GM04503 (cell line): ENCODE results near the gene RUNX1.
"Not testable (repeated sequence)": the region's sequence is repeated elsewhere in the genome, so short reads cannot be mapped to it uniquely, and the experiment has no call there.

Experiments used
- DNase-seq: peaks from one replicate; pipeline ENCODE4 v3.0.0-alpha.2; 2012; ENCODE audit warnings: low read depth

The RUNX1 gene

GRCh38 chr21:34806423-34806822, 242.7 kb downstream of the RUNX1 start:
- DNase-seq, result no peak

DNA sequence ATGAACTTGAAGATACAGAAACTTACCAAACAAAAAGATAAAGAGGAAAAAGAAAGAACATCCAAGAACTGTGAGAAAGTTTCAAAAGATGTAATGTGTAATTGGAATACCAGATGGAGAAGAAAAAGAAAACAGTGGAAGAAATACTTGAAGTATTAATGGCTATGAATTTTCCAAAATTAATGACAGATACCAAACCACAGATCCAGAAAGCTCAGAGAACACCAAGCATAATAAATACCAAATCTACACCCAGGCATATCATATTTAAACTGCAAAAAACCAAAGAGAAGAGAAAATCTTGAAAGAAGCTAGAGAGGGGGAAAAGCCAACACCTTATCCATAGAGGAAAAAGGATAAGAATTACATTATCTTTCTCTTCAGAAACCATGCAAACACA, 243.9 kb downstream of the RUNX1 start:
- no peak for DNase-seq

DNA sequence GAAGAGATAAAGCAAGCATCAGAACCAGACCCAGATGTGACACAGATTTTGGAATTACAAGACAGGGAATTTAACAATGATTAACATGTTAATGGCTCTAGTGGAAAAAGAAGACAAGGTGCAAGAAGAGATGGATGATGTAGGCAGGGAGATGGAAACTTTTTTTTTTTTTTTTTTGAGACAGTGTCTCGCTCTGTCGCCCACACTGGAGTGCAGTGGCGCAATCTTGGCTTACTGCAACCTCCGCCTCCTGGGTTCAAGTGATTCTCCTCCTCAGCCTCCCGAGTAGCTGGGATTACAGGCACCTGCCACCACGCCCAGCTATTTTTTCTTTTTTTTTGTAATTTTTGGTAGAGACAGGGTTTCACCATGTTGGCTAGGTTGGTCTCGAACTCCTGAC, 244.5 kb downstream of the RUNX1 start:
- DNase-seq, result not testable (repeated sequence)

DNA sequence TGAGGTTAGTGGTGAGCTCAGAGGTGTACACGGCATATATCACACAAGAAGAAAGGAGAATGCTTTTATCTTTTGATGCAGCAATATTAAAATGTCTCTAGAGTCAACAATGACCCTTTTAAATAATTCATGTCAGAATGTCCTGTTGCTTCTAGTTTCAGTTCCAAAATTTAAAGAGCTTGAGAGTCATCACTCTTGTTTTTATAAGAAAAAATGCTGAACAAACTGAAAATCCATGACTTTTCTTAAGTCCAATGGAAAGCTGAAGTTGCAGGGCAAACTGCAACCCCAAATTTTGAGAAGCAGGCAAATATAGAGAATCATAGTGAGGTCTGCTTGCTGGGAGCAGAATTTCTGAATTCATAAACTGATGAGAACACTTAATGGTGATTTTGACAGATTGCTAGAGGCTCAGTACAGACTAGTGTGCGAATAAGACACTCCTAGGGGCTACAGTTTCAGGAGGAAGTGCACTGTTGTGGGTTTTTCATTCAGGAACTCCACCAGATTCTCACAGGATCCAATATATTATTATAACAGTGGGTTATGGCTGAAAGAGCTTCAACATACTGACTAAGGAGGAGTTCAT, 245.2 kb downstream of the RUNX1 start:
- no peak for DNase-seq

- DNase-seq, result no peak
Measured at GRCh38 chr21:34802180-34802899, 246.8 kb downstream of the RUNX1 start.

DNA sequence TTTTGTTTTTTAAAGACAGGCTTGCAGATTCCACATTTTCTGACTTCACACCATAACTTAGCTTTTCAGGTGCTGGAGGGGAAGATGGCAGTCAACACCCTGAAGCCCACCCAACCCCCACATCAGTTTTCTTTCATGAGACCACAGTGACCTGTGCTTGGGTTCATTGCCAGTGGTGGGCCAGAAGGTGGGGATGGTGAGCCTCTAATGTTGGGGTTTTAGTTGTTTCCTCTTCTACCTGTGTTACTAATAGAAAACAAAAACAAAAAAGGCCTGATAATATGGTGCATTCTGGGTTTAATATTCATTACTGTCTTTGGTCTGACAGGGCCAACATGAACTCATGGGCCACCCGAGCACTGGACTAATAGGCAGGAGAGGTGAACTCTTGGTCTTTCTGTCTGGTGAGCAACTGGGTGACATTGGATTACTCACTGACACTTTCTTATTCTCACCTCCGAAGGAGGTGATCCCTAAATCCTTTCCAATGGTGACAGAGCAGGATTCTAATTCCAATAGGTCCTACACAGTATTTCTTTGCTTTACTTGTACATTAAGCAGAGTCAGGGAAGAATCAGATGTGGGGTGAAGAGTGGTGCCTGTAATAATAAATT, 247.5 kb downstream of the RUNX1 start:
- DNase-seq, result no peak

GRCh38 chr21:34800797-34801518, 248.1 kb downstream of the RUNX1 start:
- peak; percentile 37 for DNase-seq

- DNase-seq, result no peak
Measured at GRCh38 chr21:34799092-34799491, 250.0 kb downstream of the RUNX1 start.

DNA sequence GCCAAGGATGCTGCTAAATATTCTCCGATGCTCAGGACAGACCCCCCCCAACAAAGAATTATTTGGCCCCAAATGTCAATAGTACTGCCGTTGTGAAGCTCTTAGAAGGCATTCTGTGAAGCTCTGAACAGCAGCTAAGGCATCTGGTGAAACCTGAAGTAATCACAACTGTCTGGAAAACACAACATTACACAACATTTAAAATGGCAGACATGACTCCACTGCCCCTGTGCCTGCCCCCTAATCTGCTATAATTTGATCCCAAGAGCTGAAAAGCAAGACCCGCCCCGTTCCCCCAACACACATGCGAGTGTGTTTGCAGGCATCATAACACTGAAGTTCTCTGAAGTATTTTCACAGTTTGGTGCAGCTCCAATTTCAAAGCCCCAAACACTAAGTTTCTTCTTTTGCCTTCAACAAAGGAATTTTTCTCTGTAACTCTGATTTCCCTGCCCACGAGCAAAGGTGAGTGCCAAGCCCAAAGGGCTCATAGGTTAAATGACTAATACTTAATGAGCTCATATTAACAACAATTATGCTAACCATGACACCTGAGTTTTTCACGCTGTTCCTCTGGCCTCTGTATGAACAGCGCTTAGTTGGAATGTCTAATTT, 251.1 kb downstream of the RUNX1 start:
- DNase-seq, result no peak

DNA sequence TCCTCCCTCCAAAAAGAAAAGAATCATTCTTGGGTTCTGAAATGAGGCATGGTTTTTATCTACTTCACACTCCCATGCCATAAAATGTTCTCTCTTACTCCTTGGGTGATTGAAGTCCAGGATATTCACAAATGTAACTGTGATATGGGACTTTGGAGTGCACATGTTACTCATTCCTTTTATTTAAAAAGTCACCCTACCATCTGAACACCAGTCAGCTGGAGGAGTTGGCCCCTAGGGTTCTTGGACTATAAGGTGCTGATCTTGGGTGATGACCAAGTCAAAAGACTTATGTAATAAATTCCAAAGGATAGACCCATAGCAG, 251.9 kb downstream of the RUNX1 start:
- DNase-seq, result no peak

DNA sequence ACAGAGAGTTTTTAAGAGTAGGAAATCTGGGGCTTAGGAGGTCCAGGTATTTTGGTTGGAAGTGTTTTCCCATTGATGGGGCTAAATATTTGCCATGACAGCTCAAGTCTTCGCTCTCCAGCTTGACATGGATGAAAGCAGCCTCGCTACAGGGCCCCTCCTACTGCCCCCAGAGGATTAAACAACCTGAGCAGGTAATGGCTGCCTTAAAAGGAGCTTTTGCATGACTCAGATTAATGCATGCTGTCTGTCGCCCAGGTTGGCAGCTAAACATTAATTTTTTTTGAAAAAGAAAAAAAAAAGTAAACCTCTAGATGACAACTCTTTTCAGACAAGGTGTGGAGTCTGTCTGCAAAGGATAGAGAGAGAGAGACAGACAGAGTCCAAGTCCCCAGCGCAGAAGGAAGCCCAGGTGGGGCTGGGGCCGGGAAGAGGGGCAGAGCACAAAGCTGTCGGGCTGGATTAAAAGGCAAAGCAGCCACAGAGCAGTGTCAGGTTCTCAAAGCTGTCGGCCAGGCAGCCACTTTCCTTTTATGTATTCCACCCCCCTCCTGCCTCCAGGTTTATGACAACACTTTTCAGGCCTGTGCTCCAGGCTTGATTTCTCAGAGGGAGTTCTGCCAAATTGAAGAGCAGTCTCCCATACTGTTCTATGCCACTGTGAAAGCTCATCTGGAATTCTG, 252.4 kb downstream of the RUNX1 start:
- DNase-seq, result no peak

DNA sequence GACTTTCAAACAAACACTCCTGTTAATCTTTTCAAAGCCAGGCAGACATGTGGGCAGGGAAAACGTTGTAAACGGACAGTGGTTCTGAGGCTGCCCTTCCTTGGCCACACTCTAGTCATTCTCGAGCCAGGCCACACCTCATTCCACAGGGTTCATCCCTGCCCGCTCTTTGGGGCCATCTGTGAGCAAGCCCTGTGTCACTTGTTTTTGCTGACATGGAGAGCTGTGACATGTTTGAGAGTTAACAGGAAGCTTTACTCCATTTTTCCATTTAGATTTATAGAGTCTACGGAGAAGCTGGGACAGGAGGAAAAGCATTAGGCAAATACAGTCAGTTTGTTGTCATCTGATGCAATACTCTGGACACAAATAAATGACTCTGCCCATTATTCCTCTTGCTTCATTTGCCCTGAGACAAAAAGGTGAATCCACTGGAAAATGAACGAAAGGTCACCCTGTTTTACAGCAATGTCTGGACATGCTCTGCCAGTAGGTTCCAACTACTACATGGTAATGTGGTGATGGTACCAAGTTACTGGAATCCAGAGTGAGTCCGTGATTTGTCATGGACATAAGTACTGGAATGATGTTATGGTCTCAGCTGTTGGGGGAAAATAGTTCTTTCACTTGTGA, 253.4 kb downstream of the RUNX1 start:
- DNase-seq, result peak; percentile 70

GRCh38 chr21:34795175-34795547, 253.9 kb downstream of the RUNX1 start:
- DNase-seq, result no peak

DNA sequence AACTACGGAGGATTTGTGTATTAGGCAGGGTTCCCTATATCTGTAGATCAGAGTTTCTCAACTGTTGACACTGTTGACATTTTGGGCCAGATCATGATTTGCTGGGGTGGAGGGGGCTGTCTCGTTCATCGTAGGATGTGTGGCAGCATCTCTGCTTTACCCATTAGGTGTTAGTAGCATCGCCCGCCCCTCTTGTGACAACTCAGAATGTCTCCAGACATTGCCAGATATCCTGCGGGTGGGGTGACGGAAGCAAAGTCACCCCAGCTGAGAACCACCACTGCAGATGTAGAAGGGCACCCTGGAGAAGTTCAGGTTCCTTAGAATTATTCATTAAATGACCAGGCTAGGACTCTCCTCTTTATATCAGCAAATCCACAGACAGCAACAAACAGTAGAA, 254.4 kb downstream of the RUNX1 start:
- no peak for DNase-seq

- no peak for DNase-seq
Measured at GRCh38 chr21:34793471-34793870, 255.6 kb downstream of the RUNX1 start.

GRCh38 chr21:34792504-34793089, 256.5 kb downstream of the RUNX1 start:
- no peak for DNase-seq

GRCh38 chr21:34791776-34792503, 257.2 kb downstream of the RUNX1 start:
- no peak for DNase-seq

GRCh38 chr21:34790834-34791233, 258.3 kb downstream of the RUNX1 start:
- no peak for DNase-seq

DNA sequence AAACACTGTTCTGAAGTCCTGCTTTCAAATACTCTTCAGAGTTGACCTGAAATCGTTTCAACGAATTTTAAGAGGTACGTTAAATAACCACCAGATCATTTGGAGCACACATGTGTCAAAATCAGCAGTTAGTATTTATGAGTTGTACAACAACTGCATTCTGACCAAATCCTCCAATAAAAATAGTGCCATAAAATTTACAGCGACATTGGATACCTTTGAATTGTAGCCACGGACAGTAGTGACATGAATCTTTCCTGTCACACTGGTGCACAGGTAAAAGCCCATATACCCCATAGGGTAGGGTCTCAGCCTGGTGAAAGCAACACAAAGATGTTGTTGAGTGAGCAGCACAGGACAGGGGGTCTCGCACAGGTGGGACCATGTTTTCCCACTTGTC, 258.8 kb downstream of the RUNX1 start:
- no peak for DNase-seq

GRCh38 chr21:34788879-34789278, 260.2 kb downstream of the RUNX1 start:
- DNase-seq, result no peak

DNA sequence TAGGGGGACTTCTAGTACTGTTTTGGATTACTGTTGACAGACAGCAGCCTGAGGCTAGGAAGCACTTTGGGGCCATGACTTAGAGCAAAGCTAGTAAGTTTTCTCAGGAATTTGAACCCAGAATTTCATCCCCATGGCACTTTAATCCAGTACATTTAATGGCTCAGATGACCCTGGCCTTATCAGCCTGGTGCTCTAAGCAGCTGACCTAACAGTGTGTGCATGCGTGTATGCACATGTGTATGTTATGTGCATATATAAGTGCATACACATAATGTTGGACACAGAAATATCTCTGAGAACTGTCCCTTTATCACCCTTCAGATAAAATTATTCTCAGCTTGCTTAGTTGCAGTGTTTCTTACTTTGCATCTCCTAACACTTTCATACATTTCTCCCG, 265.3 kb downstream of the RUNX1 start:
- no peak for DNase-seq
